Nucleus accumbens (tissue), 56 donors: ENCODE results near the gene HDHD3.

Experiments
- DNase-seq, 56 donors: peaks; one replicate each; lab custom pipeline; 2025; lab: John Stamatoyannopoulos, UW

The HDHD3 gene

DNA sequence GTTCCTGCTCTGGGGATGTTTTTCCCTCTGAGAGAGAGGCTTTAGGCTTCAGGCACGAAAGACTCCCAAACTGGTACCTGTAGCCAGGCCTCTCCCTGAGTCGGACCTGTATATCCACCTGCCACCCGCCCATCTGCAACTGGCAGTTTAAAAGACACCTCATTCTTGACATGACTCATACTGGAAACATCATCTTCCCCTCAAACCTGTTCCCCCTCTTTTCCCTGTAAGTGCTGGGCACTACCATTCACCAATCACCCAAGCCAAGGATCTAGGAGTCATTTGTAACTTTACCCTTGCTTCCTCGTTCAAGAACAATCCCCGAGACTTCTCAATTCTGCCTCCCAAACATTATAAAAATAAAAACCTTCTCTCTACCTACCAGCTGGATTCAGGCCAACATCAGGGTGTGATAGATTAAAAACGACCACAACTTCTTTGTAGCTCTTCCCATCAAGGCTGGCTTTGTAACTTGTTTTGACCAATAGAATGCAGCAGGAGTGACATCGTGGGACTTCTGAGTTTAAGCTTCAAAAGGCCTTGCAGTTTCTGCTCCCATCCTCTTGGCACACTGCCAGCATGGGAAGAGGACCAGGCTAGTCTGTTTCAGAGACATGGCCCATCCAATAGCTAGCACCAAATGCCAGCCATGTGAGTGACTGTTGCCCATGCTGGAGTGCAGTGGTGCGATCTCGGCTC lies 34.9 kb downstream of the HDHD3 start:
- peak in 4 of 56 donors; percentile 3 to 23 (median 11) for DNase-seq

DNA sequence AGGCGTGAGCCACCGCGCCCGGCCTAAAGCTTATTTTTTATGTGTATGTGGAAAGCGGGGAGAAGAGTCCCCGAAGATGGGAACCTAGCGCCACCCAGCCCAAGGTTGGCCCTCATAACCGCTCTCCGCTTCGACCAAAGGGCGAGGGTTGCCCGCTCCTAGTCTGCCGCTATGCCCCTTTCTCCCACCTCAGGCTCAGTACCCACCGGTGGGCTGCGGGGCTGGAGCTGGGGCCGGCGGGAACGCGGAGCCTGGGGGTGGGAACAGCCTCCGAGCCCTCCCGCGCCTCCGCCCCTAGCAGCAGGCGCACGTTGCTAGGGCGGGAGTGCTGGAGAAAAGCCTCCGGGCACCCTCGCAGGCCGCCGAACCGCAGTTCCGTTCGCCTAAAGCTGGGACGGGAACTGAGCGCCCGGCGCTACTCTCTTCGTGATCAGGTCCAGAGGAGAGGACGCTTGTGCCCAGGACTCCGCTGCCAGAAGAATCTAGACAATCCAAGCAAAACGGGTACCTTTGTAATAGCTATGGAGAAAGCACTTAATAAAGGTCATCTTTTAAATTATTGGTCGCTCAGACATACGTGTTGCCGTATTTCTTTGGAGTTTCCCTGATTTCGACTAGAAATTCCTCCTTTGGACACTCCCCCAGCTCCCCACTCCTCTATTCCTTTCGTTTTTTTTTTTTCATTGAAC lies 36.6 kb downstream of the HDHD3 start, which contains the start of gene WDR31:
WDR31 (minus strand) TSS at position 265 of the 689 bp plus-strand sequence. CDS start 8,253 bp downstream, outside the sequence.
- DNase-seq, result peak; percentile 33 to 92 (median 82)

DNA sequence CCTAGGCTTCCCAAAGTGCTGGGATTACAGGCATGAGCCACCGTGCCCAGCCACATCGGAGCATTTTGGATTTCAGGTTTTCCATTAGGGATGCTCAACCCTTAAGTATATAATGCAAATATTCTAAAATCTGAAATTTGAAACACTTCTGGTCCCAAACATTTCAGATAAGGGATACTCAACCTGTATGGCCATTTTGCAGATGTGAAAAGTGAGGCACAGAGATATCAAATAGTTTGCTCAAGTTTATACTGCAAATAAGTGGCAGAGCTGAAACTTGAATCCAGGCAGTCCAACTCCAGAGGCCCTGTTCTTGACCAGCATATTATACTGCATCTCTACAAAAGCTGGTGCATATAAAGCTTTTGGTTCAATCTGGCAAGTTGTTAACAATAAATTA lies 39.1 kb downstream of the HDHD3 start:
- no peak for DNase-seq

DNA sequence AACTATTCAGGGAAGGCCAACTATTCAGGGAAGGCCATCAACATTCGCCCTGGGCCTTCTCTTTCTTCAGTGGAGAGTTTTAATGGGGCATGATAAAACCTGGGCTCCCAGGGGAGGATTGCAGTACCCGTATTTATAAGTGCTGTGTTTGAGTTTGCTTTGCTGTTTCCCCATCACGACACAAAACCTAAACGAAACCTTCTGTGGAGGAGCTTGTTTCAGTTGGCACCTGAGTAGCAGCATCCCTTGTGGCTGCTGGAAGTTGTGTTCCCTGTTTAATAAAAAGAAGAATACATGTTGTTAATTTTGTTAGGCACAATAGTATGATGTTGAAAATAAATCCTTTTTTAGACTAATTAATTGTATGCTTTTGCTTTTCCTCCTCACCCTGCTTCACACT lies 45.0 kb downstream of the HDHD3 start:
- no peak for DNase-seq

DNA sequence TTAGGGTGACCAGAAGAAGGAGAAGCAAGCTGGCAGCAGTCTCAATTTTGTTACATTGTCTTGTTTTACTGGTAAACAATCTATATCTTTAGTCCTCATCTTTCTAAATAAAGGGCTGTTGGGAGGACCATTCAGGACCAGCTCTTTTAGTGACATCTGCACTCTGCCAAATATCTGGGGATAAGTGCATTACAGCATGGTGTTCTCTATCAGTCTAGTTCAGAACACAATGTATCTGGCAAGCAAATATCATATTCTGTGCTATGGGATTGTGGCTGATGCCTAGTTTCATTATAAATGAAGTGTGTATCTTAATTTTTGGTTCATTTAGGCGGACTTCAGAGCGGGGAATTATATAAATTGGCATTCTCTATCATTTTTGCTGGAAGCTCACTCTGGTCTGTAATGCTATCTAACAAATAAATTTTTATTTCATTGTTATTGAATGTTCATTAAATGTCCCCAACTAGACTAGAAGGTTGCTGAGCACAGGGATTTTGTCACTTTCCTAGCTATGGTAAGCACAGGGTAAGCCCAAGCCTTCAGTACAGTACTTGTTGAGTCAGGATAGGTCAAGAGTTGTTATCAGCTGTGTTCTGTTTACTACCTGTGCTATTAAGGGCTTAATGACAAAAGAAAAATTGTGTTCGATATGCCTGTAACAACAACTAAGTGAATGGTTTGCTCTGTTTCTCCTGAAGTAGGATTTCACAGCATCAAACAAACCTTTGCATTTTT lies 48.6 kb downstream of the HDHD3 start:
- no peak for DNase-seq

DNA sequence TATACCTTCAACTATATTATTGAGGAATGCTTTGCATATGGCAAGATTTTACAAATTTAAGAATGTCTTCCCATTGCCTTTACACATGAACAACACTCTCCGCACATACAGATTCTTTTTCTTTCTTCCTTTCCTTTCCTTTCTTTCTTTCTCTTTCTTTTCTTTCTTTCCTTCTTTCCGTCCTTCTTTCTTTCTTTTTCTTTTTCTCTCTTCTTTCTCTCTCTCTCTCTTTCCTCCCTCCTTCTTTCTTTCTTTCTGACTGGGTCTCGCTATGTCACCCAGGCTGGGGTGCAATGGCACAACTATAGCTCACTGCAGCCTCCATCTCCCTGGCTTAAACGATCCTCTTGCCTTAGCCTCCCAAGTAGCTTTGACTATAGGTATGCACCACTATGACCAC lies 50.6 kb downstream of the HDHD3 start:
- no peak for DNase-seq
